H1 (cell line): ENCODE measurements around the gene TAOK1. TPM values are rescaled to one million over a fixed set of nuclear protein-coding genes. Genes with fewer than 3 reads are reported as not detected.
A peak's percentile ranks its signal among the peaks of the same experiment; 100 is the strongest.

ENCODE experiments used
- CTCF ChIA-PET: fragments of 300-600 bp; sonication (Branson Sonifier 250); formaldehyde crosslinking; loops from one replicate; lab custom pipeline; 2021; ENCODE audit not compliant: partially characterized antibody; lab: Charles Lee
- POLR2A ChIA-PET: fragments of 300-600 bp; sonication (Branson Sonifier 250); formaldehyde crosslinking; loops from one replicate; lab custom pipeline; 2021; ENCODE audit warnings: inconsistent platforms; ENCODE audit not compliant: partially characterized antibody; lab: Charles Lee
- DNase-seq, 2 experiments: peaks; one replicate each; pipeline versions ENCODE4 v3.0.0 to v3.0.0-alpha.2; 2010 to 2022; ENCODE audit warnings: low spot score in 2 of 2, low read depth in 1 of 2, mixed read lengths in 1 of 2
- FAIRE-seq: peaks from 2 replicates; lab custom pipeline; 2011; peaks lifted over from hg19 to GRCh38; lab: Jason Lieb, UNC
- H2AFZ ChIP-seq: 2 replicates; pipeline ENCODE4 v1.8.1; 2012; ENCODE audit warnings: low read length, inconsistent platforms
- H2AK5ac ChIP-seq: 2 replicates; pipeline ENCODE4 v1.6.1; 2013; ENCODE audit warnings: low read depth, low read length
- H2BK120ac ChIP-seq: replicated peaks from 2 replicates; pipeline ENCODE3; 2013; ENCODE audit warnings: low read depth, low read length, inconsistent platforms
- H2BK12ac ChIP-seq: 2 replicates; pipeline ENCODE4 v1.6.1; 2013; ENCODE audit warnings: low read depth, low read length
- H2BK15ac ChIP-seq: 2 replicates; pipeline ENCODE4 v1.6.1; 2013; ENCODE audit warnings: low read length
- H2BK20ac ChIP-seq: 2 replicates; pipeline ENCODE4 v1.6.1; 2013; ENCODE audit warnings: low read length
- H2BK5ac ChIP-seq: 2 replicates; pipeline ENCODE4 v1.6.1; 2013; ENCODE audit warnings: low read depth, low read length
- H3K14ac ChIP-seq: 2 replicates; pipeline ENCODE4 v1.6.1; 2013; ENCODE audit warnings: inconsistent platforms; ENCODE audit not compliant: insufficient read length
- H3K18ac ChIP-seq: 2 replicates; pipeline ENCODE4 v1.6.1; 2013; ENCODE audit warnings: low read length; ENCODE audit errors: extremely low read depth
- H3K23ac ChIP-seq: 2 replicates; pipeline ENCODE4 v1.6.1; 2013; ENCODE audit warnings: inconsistent platforms; ENCODE audit not compliant: insufficient read length
- H3K23me2 ChIP-seq: 2 replicates; pipeline ENCODE4 v1.6.1; 2013; ENCODE audit warnings: low read depth, low read length
- H3K27ac ChIP-seq: 2 replicates; pipeline ENCODE4 v1.6.1; 2011; ENCODE audit warnings: low read depth, low read length, inconsistent platforms
- H3K27me3 ChIP-seq, 4 experiments: replicated peaks in 1 of 4; 1 replicate in 1 of 4; 2 replicates in 3 of 4; pipeline versions ENCODE4 v1.6.1 to v1.8.1; 2011 to 2013; ENCODE audit warnings: low read length in 3 of 4, mild to moderate bottlenecking in 3 of 4, inconsistent platforms in 2 of 4, mixed read lengths in 2 of 4, moderate library complexity in 1 of 4; ENCODE audit not compliant: control insufficient read depth in 3 of 4, insufficient read depth in 3 of 4; ENCODE audit errors: extremely low read depth in 1 of 4
- H3K36me3 ChIP-seq, 4 experiments: 2 replicates each; pipeline versions ENCODE4 v1.6.1 to v1.8.1; 2011 to 2013; ENCODE audit warnings: mild to moderate bottlenecking in 4 of 4, low read length in 3 of 4, moderate library complexity in 2 of 4, control low read depth in 1 of 4, inconsistent platforms in 1 of 4; ENCODE audit not compliant: insufficient read depth in 4 of 4, control insufficient read depth in 2 of 4
- H3K4ac ChIP-seq: replicated peaks from 2 replicates; pipeline ENCODE3; 2013; ENCODE audit warnings: low read length, low read depth, mixed read lengths, inconsistent platforms; ENCODE audit not compliant: insufficient read length
- H3K4me1 ChIP-seq, 4 experiments: replicated peaks in 1 of 4; 1 replicate in 1 of 4; 2 replicates in 3 of 4; pipeline versions ENCODE4 v1.6.1 to v1.8.1; 2011 to 2013; ENCODE audit warnings: low read length in 3 of 4, inconsistent platforms in 2 of 4, mixed read lengths in 1 of 4; ENCODE audit not compliant: insufficient read depth in 4 of 4, control insufficient read depth in 3 of 4
- H3K4me2 ChIP-seq, 2 experiments: 2 replicates each; pipeline versions ENCODE4 v1.6.1 to v1.8.1; 2011 to 2013; ENCODE audit warnings: low read depth in 2 of 2, low read length in 2 of 2, control low read depth in 1 of 2, inconsistent platforms in 1 of 2, mild to moderate bottlenecking in 1 of 2; ENCODE audit not compliant: insufficient read depth in 1 of 2
- H3K4me3 ChIP-seq, 4 experiments: fragments of 200-600, 300-600 bp in 1 of 4; sonication (generic), shearing (Covaris generic), sonication (Bioruptor Twin) in 1 of 4; 2 replicates each; pipeline versions ENCODE4 v1.5.1 to v1.8.1; 2011 to 2016; ENCODE audit warnings: low read length in 4 of 4, low read depth in 3 of 4, control low read depth in 2 of 4, inconsistent platforms in 2 of 4, mild to moderate bottlenecking in 2 of 4, mixed read lengths in 1 of 4, moderate library complexity in 1 of 4; ENCODE audit not compliant: insufficient read depth in 2 of 4; ENCODE audit errors: extremely low read depth in 1 of 4
- H3K56ac ChIP-seq: replicated peaks from 2 replicates; pipeline ENCODE3; 2013; ENCODE audit warnings: low read depth, mild to moderate bottlenecking, mixed read lengths, low read length, inconsistent platforms; ENCODE audit not compliant: insufficient read length
- H3K79me1 ChIP-seq: 2 replicates; pipeline ENCODE4 v1.6.1; 2013; ENCODE audit warnings: low read depth, low read length, control low read depth
- H3K79me2 ChIP-seq, 2 experiments: 2 replicates each; pipeline versions ENCODE4 v1.6.1 to v1.8.1; 2012 to 2013; ENCODE audit warnings: low read length in 2 of 2, mild to moderate bottlenecking in 2 of 2, inconsistent platforms in 1 of 2; ENCODE audit not compliant: insufficient read depth in 2 of 2, control insufficient read depth in 1 of 2
- H3K9ac ChIP-seq, 4 experiments: replicated peaks in 1 of 4; 1 replicate in 1 of 4; 2 replicates in 3 of 4; pipeline versions ENCODE4 v1.6.1 to v1.8.1; 2011 to 2013; ENCODE audit warnings: low read depth in 3 of 4, low read length in 3 of 4, control low read depth in 2 of 4, mild to moderate bottlenecking in 2 of 4, moderate library complexity in 2 of 4, inconsistent platforms in 1 of 4; ENCODE audit errors: extremely low read depth in 1 of 4
- H3K9me3 ChIP-seq, 2 experiments: 2 replicates each; pipeline versions ENCODE4 v1.6.1 to v1.8.1; 2012 to 2013; ENCODE audit warnings: mild to moderate bottlenecking in 2 of 2, moderate library complexity in 2 of 2, control low read depth in 1 of 2, inconsistent platforms in 1 of 2, low read depth in 1 of 2, low read length in 1 of 2, mixed read lengths in 1 of 2; ENCODE audit not compliant: insufficient read depth in 2 of 2
- H4K20me1 ChIP-seq, 2 experiments: replicated peaks in 1 of 2; 2 replicates each; pipeline versions ENCODE3 to v1.8.1; 2011 to 2013; ENCODE audit warnings: inconsistent platforms in 2 of 2, low read length in 2 of 2, mild to moderate bottlenecking in 1 of 2; ENCODE audit not compliant: insufficient read depth in 2 of 2, control insufficient read depth in 1 of 2
- H4K5ac ChIP-seq: 2 replicates; pipeline ENCODE4 v1.6.1; 2013; ENCODE audit warnings: low read length, low read depth, mixed read lengths, inconsistent platforms; ENCODE audit not compliant: insufficient read length
- H4K8ac ChIP-seq: 2 replicates; pipeline ENCODE4 v1.8.0; 2013; ENCODE audit warnings: mild to moderate bottlenecking, moderate library complexity, low read length, inconsistent platforms; ENCODE audit not compliant: insufficient read depth; ENCODE audit errors: extremely low read depth
- H4K91ac ChIP-seq: replicated peaks from 2 replicates; pipeline ENCODE3; 2013; ENCODE audit warnings: low read length, mixed read lengths, inconsistent platforms; ENCODE audit not compliant: insufficient read length
- HDAC2 ChIP-seq, 2 experiments: fragments of 300-600 bp in 1 of 2; sonication (generic) in 1 of 2; IDR thresholded peaks; 2 replicates each; pipeline ENCODE4 v1.6.1; 2011 to 2012; ENCODE audit warnings: low read depth in 2 of 2, low read length in 2 of 2, mild to moderate bottlenecking in 2 of 2, moderate library complexity in 2 of 2, borderline replicate concordance in 1 of 2, inconsistent platforms in 1 of 2
- KDM5A ChIP-seq: fragments of 200-600 bp; IDR thresholded peaks from 2 replicates; pipeline ENCODE4 v1.7.1; 2012; ENCODE audit warnings: mild to moderate bottlenecking, low read length, inconsistent platforms, mixed read lengths
- SAP30 ChIP-seq: fragments of 300-600 bp; sonication (generic); IDR thresholded peaks from 2 replicates; pipeline ENCODE4 v1.7.1; 2012; ENCODE audit warnings: low read length, moderate library complexity, mild to moderate bottlenecking, inconsistent platforms; ENCODE audit not compliant: insufficient read depth, insufficient replicate concordance
- SIX5 ChIP-seq: IDR thresholded peaks from 2 replicates; pipeline ENCODE4 v1.6.1; 2011; ENCODE audit warnings: mild to moderate bottlenecking, low read depth, low read length
- TAF1 ChIP-seq: IDR thresholded peaks from 2 replicates; pipeline ENCODE4 v1.6.1; 2011; ENCODE audit warnings: mild to moderate bottlenecking, low read depth, low read length
- WGBS, 2 experiments: shearing (Covaris generic) in 1 of 2; methylation state at CpG; one replicate each; pipeline versions ENCODE4 v1.1.6 to v1.1.7; 2013 to 2015; ENCODE audit warnings: low lambda C conversion rate in 2 of 2, mixed read lengths in 2 of 2, inconsistent platforms in 1 of 2, low coverage in 1 of 2, missing lambda C conversion rate in 1 of 2; ENCODE audit not compliant: insufficient replicate concordance in 2 of 2, insufficient coverage in 1 of 2, insufficient read length in 1 of 2; ENCODE audit errors: extremely low coverage in 1 of 2, missing lambda C conversion rate in 1 of 2; 5-methylcytosine and 5-hydroxymethylcytosine counted together
- polyA plus RNA-seq, 7 experiments: library from polyadenylated mRNA; depleted of rRNA in 3 of 7; stranded (reverse) in 5 of 7; unstranded in 2 of 7; fragments of >200 nt in 5 of 7; fragments of 200-250 nt in 2 of 7; gene quantifications; 1 replicate in 5 of 7; 2 replicates in 1 of 7; 4 replicates in 1 of 7; pipeline versions ENCODE4 v1.2.1 to v1.2.3, GENCODE V29; 2011 to 2013; ENCODE audit warnings: missing spikeins in 2 of 7, mixed read lengths in 2 of 7
- total RNA-seq: library from RNA; stranded (reverse); fragmentation: NEBNext Ultra II Directional; extraction: Animal tissue kit (Norgen Biotek cat#: 25700); gene quantifications from 2 replicates; pipeline ENCODE4 v1.2.1, GENCODE V29; 2021

Gene TAOK1
- total and polyA plus RNA-seq, 2 of the 8 experiments (the other 6 are each of a cell fraction or from before 2014, with no cell fraction given): 12.2 to 90.6 TPM

DNA sequence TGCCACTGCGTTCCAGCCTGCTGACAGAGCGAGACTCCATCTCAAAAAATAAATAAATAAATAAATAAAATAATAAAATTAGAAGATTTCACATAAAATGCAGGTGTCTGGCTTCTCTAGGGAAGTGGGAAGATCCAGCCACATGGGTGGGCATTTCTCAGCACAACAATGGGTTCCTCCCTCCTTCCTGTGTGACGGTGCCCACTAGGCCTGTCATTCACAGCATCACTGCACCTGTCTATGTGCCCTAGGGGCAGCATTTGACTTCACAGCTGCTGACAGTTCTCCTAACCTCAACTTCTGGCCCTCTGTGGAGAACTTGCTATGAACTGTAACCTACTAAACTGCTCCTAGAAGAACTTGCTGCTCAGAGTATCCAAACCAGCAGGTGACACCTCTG lies 173.7 kb downstream of the TAOK1 start:
- H4K5ac ChIP-seq: no peak overlapping the region
- peaks cover 0 to 2% of the 10 kb centered on the region in 2 experiments for H4K20me1 ChIP-seq
- no peaks in the 10 kb centered on the region for H3K36me3 ChIP-seq
- H2BK20ac ChIP-seq: no peak overlapping the region
- H3K4me1 ChIP-seq: peaks cover 0 to 10% (median 8%) of the 10 kb centered on the region in 4 experiments; a peak in 5 of 7 replicates
- H2BK12ac ChIP-seq: no peak overlapping the region
- FAIRE-seq (no peak), DNase-seq (peak in 1 of 2 experiments; percentile 16)
- ChIA-PET POLR2A (interaction anchor here (1.2 to 1.4 kb wide), 2 partner anchors 9 to 11 kb away, joined by 3 read pairs; no protein-coding TSS in a partner anchor), CTCF (interaction anchor here (0.6 to 10.3 kb wide), 6 partner anchors 9 to 194 kb away, joined by 3 to 99 read pairs (median 3); partner anchors contain the start of gene CORO6)
- H3K4me3 ChIP-seq: no peak overlapping the region
- 93% methylated on average over 3 of the region's 3 CpGs; no CpG with 5 or more reads in 1 of the 2 experiments for WGBS, 2 experiments
- peaks cover 11 to 36% (median 29%) of the 10 kb centered on the region in 4 experiments for H3K27me3 ChIP-seq
- no peak overlapping the region for H3K4me2 ChIP-seq
- H2AK5ac ChIP-seq: no peak overlapping the region
- H3K4ac ChIP-seq: no peak overlapping the region
- no peak overlapping the region for H3K18ac ChIP-seq
- H3K9ac ChIP-seq: no peak overlapping the region
- H3K56ac ChIP-seq: no peak overlapping the region
- H2BK120ac ChIP-seq: no peak overlapping the region
- H2BK15ac ChIP-seq: no peak overlapping the region
- H3K23me2 ChIP-seq: peaks cover 23% of the 10 kb centered on the region
- no peak for TF ChIP-seq HDAC2 (IDR thresholded peaks at IDR 0.05; ENCODE audit: borderline replicate concordance in 1 of 2, low read depth in 2 of 2, low read length in 2 of 2)
- no peak for TF ChIP-seq SIX5
- TF ChIP-seq TAF1: no peak
- no peak for TF ChIP-seq KDM5A
- TF ChIP-seq SAP30: no peak
- H4K8ac ChIP-seq: no peak overlapping the region
- H2AFZ ChIP-seq: no peak overlapping the region
- no peak overlapping the region for H2BK5ac ChIP-seq
- no peak overlapping the region for H3K14ac ChIP-seq
- H3K79me1 ChIP-seq: no peaks in the 10 kb centered on the region
- H3K27ac ChIP-seq: no peak overlapping the region
- H3K79me2 ChIP-seq: no peaks in the 10 kb centered on the region
- no peaks in the 10 kb centered on the region for H3K9me3 ChIP-seq
- no peak overlapping the region for H3K23ac ChIP-seq
- H4K91ac ChIP-seq: no peak overlapping the region
